Panc1 (cell line): ENCODE measurements around the gene SLC4A4.

Experiments used
- POLR2AphosphoS5 ChIP-seq: IDR thresholded peaks from 2 replicates; pipeline ENCODE4 v1.6.1; 2012; ENCODE audit warnings: mild to moderate bottlenecking, low read depth, low read length, moderate library complexity
- SIN3A ChIP-seq: IDR thresholded peaks from 2 replicates; pipeline ENCODE4 v1.6.1; 2012; ENCODE audit warnings: low read depth, mild to moderate bottlenecking, low read length, moderate library complexity, borderline replicate concordance; ENCODE audit not compliant: insufficient read depth
- TF ChIP-seq, protein P1 (sequence below): fragments of 450-650 bp; IDR thresholded peaks from 2 replicates; pipeline ENCODE4 v1.5.1; 2017; ENCODE audit warnings: mild to moderate bottlenecking

GRCh38 chr4:71392109-71392508 lies 53.3 kb downstream of the SLC4A4 start:
- TF ChIP-seq, protein P1, sequence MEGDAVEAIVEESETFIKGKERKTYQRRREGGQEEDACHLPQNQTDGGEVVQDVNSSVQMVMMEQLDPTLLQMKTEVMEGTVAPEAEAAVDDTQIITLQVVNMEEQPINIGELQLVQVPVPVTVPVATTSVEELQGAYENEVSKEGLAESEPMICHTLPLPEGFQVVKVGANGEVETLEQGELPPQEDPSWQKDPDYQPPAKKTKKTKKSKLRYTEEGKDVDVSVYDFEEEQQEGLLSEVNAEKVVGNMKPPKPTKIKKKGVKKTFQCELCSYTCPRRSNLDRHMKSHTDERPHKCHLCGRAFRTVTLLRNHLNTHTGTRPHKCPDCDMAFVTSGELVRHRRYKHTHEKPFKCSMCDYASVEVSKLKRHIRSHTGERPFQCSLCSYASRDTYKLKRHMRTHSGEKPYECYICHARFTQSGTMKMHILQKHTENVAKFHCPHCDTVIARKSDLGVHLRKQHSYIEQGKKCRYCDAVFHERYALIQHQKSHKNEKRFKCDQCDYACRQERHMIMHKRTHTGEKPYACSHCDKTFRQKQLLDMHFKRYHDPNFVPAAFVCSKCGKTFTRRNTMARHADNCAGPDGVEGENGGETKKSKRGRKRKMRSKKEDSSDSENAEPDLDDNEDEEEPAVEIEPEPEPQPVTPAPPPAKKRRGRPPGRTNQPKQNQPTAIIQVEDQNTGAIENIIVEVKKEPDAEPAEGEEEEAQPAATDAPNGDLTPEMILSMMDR = no peak
- TF ChIP-seq SIN3A (no peak), POLR2AphosphoS5 (no peak)
